ENCODE measurements around the gene TNS1.

DNA sequence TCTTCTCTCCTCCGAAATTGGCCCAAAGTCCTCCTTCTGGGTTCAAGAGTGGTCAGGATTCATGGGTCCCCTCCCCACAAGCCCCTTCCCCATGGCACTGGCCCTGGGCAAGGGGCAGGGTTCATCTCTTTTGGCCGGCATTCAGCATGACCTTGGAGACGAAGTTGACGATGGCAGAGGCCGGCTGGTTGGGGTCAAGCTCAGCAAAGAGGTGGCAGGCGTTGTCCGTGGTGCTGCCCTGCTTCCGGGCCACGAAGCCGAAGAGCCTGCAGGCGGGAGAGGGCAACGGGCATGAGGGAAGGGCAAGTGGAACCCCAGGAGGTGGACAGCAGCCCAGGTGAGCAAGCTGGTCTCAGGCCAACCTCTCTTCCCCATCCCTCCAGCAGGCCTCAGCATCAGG is 198.5 kb downstream of the TNS1 start:
- TF ChIP-seq, protein P1, sequence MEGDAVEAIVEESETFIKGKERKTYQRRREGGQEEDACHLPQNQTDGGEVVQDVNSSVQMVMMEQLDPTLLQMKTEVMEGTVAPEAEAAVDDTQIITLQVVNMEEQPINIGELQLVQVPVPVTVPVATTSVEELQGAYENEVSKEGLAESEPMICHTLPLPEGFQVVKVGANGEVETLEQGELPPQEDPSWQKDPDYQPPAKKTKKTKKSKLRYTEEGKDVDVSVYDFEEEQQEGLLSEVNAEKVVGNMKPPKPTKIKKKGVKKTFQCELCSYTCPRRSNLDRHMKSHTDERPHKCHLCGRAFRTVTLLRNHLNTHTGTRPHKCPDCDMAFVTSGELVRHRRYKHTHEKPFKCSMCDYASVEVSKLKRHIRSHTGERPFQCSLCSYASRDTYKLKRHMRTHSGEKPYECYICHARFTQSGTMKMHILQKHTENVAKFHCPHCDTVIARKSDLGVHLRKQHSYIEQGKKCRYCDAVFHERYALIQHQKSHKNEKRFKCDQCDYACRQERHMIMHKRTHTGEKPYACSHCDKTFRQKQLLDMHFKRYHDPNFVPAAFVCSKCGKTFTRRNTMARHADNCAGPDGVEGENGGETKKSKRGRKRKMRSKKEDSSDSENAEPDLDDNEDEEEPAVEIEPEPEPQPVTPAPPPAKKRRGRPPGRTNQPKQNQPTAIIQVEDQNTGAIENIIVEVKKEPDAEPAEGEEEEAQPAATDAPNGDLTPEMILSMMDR (IDR thresholded peaks at IDR 0.05) = no peak
- TF ChIP-seq POLR2A (IDR thresholded peaks at IDR 0.05) (no peak), EP300 (IDR thresholded peaks at IDR 0.05) (no peak)

Measured in tibial nerve (tissue), 4 donors.